HG03066 (cell line): ENCODE data around the gene APLF.
A peak's percentile ranks its signal among the peaks of the same experiment; 100 is the strongest.
"Not testable (repeated sequence)": the region's sequence is repeated elsewhere in the genome, so short reads cannot be mapped to it uniquely, and the experiment has no call there.

Experiments used
- ATAC-seq: cut with Tn5 transposase; IDR thresholded peaks from one replicate; pipeline ENCODE4 v1.9.1; 2021; ENCODE audit warnings: low read depth; ENCODE audit not compliant: unreplicated experiment

The APLF gene

DNA sequence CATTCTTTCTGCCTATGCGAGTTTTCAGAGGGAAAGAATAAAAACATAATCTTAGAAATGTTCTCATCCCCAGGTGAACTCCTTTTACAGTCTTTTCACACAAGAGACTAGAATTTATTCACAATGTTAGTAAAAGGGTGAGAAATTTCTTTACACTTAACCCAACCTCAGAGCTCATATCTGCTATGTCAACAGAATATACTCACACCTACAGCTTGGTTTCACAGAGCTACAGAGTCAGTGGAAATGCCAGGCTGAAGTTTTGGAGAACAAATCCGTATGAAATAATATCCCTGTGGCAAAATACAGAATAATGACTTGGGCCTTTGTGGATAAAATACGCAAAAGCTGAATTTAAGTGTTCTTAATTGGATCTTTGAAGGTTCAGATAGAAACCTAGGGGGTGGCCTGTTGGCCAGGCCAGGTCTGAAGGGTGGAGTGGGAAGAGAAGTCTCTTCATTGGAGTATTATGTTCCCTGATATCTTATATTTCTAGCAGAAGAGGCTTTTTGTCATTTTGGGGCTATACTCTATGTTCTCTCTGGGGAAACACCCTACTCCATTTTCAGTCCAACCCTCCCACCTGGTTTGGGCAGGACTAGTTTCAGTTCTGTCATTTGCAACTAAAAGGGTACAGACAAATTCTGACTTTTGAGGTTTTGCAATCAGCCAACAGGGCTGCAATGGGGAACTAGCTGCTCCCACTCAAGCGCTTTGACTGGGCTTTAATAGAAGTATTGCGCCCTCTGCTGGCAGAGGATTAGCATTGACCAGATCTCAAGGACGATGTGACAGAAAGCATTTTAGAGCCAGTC is 26.0 kb upstream of the APLF start:
- peak; percentile 98 for ATAC-seq

DNA sequence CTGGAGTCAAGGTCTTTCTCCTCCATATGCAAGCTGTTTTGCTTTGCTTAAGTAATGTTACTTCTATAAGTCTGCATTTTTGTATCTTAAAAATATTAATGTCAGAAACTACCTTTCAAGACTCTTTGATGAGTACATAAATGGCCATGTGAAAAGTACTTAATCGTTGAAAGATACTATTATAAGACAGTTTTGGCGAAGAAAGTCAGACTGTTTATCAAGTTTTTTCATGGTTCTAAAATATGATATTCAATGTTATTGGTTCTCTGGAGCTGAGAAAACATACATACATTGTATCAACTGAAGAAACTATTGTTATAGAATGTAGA is 25.4 kb upstream of the APLF start:
- ATAC-seq: no peak

DNA sequence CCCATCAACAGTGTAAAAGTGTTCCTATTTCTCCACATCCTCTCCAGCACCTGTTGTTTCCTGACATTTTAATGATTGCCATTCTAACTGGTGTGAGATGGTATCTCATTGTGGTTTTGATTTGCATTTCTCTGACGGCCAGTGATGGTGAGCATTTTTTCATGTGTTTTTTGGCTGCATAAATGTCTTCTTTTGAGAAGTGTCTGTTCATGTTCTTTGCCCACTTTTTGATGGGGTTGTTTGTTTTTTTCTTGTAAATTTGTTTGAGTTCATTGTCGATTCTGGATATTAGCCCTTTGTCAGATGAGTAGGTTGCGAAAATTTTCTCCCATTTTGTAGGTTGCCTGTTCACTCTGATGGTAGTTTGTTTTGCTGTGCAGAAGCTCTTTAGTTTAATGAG is 21.0 kb upstream of the APLF start:
- not testable (repeated sequence) for ATAC-seq

- no peak for ATAC-seq
Observed at GRCh38 chr2:68447118-68447517, 20.3 kb upstream of the APLF start.

DNA sequence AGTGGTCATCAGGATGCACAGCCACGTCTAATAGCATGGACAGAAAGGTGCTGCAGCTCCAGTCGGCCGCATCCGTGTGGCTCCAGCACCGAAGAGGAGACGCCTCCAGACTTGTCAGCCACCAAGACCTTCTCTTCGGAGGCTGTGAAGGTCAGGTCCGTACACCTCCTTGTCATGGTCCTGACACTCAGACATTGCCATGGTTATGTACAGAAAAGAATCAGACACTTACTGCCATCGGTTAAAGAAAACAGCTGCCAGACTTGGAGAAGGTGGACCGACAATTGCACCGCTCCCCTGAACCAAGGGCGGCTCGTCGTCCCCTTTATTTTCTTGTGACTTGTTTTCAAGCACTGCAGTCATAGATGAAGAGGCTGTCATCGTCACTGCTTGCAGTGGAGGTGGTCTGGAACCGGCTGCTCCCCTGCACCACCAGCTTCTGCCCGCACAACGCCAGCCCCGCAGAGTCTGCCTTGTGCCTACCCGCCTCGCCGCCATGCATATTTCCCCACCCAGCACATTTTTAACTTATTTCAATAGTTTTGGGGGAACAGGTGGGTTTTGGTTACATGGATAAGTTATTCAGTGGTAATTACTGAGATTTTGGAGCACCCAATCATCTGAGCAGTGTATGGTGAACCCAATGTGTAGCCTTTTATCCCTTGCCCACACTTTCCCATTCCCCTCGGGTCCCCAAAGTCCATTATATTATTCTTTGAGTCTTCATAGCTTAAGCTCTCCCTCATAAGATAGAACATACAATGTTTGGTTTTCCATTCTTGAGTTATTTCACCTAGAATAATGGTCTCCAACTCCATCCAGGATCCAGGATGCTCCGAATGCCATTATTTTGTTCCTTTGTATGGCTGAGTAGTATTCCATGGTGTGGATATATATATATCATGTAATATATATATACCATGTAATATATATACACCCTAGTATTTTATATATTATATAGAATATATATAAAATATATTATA is 18.4 kb upstream of the APLF start:
- no peak for ATAC-seq

DNA sequence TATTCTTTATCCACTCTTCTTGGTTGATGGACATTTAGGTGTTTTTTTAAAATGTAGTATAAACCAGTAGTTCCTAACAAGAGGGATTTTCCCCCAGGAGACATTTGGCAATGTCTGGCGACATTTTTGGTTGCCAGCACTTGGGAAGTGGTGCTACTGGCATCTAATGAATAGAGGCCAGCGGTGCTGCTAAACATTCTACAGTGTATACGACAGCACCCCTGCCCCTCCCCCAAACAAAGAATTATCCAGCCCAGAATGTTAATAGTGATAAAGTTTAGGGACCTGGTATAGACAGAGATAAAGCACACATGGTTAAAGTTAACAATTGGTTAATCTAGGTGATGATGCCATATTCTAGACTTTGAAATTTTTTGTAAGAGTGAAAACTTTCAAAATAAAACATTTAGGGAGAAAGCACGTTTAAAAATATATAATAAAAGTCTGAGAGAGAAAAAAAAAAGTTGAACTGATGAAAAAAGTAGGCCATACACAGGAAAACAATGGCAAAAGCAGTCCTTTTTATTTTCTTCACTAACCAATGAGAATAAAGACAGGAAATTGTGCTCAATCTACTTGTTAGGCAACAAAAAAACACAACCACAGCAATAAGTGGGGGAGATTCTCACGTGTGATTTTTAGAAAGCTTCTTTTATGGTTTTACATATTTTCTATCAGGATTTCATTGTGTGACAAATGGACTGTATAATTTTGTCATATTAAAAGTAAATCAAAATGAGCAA is 15.1 kb upstream of the APLF start:
- ATAC-seq: no peak

GRCh38 chr2:68453761-68454360 is 13.5 kb upstream of the APLF start:
- no peak for ATAC-seq

- ATAC-seq: no peak
Observed at GRCh38 chr2:68454719-68455118, 12.7 kb upstream of the APLF start.

DNA sequence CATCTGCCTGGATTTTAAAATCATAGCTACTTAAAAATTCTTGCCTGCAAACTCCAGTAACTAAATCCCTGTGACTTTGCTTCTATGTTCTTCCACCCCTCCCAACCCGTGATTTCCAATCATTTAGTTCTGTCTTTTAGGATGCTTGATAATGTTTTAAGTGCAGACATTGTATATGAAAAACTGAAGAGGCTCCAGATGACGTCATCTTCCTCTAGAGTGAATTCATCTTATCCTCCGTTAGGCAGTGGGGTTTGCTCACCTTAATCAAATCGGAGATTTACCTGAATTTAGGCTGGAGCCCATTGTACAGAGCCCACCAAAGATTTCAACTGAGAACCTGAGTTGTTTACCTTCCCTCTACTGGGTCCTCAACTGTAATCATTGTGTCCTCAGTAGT is 11.2 kb upstream of the APLF start:
- no peak for ATAC-seq

- no peak for ATAC-seq
Observed at GRCh38 chr2:68458981-68459380, 8.4 kb upstream of the APLF start.

- no peak for ATAC-seq
Observed at GRCh38 chr2:68463287-68463877, 4.0 kb upstream of the APLF start.

DNA sequence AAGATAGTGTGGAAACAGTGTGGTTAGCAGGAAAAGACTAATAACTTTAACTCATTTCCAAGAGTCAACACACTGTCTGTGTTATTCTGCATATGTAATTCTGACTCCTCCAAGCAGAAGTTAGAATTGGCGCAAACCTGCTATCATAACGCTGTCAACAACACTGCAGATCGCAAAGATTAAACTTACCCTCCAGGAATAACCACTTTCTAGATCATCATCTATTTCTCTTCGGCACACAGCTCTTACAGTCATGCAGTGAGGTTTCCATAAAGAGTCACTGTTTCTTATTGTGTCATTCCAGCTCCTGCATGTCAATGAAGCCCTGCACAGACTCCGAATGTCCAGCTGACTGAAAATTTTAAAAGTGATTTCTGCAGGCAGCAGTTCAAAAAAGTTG is 2.7 kb upstream of the APLF start:
- ATAC-seq: no peak

DNA sequence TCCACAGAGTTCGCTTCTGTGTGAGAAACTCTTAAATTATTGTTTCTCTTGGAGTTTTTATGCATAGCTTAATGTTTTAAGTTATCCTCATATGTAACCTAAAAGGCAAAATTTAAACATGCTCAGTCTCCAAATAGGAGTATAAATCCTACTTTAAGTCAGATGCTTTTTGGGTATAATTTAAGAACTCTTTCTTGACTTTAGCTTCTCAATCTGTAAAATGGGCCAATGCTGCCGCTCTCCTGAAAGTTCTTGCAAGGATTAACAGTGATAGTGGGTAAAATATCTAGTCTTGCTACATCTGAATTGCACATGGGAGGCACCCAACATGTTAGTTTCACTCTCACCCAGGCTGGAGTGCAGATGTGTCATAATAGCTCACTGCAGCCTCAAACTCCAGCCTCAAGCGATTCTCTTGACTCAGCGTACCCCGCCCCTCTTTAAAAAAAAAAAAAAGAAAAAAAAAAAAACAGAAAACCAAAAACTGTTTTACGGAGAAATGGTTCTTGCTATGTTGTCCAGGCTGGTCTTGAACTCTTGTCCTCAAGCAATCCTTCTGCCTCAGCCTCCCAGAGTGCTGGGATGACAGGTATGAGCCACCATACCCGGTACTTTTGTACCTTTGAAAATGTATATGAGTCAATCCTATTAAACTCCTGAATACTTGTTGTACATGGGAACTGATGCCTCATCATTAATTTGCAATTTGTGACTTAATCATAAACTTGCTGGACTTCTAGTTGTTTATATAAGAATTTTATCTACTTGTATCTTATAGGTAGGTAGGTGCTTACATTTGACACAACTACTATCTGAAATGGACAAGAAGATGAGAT is 2.1 kb upstream of the APLF start:
- no peak for ATAC-seq

- ATAC-seq: no peak
Observed at GRCh38 chr2:68466361-68466777, 1.0 kb upstream of the APLF start.

- ATAC-seq: peak; percentile 31
Observed at GRCh38 chr2:68466778-68467076, 658 bp upstream of the APLF start.

DNA sequence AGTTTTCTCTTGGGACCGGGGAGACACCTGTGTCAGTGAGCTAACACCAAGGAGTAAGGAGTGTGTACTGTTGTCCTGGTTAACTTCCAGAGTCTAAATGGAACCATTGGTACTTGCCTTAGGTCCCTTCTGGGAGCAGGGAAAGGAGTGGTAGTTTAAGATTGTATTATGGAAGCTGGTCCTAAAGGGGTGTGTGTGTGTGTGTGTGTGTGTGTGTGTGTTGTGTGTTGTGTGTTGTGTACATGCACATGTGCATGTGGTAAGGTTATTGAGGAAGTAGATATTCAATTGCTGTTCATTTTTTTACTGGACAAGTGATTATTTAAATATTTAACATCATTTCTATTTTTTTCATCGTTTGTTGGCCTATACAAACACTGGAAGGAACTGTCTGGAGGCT is 1.4 kb downstream of the APLF start:
- ATAC-seq: no peak

GRCh38 chr2:68469935-68470334 is 2.5 kb downstream of the APLF start:
- ATAC-seq: no peak

- ATAC-seq: no peak
Observed at GRCh38 chr2:68471385-68471784, 4.0 kb downstream of the APLF start.

- no peak for ATAC-seq
Observed at GRCh38 chr2:68472796-68473414, 5.5 kb downstream of the APLF start.
